ENCODE results near the gene CRABP2. TPM values are rescaled to one million over a fixed set of nuclear protein-coding genes. Genes with fewer than 3 reads are reported as not detected.
A peak's percentile ranks its signal among the peaks of the same experiment; 100 is the strongest.

Gene CRABP2
- total and polyA plus RNA-seq, 2 of the 13 experiments (the other 11 are each of a cell fraction or from before 2014, with no cell fraction given) = 0.40 to 0.60 TPM

GRCh38 chr1:156751757-156752481 lies 46.5 kb upstream of the CRABP2 start (continued):
- TF ChIP-seq ZBTB40 (IDR thresholded peaks at IDR 0.05) (no peak), ZBTB40 (CRISPR knock-in tag; IDR thresholded peaks at IDR 0.05) (peak; percentile 42; the same call in 1 of the 2 replicates), PBX3 (CRISPR knock-in tag; IDR thresholded peaks at IDR 0.05; ENCODE audit: borderline replicate concordance) (peak; percentile 60; the same call in 1 of the 2 replicates), THAP9 (CRISPR knock-in tag; IDR thresholded peaks at IDR 0.05; ENCODE audit: borderline replicate concordance) (peak; percentile 20; the same call in 1 of the 2 replicates), RNF219 (CRISPR knock-in tag; IDR thresholded peaks at IDR 0.05) (no peak), ZSCAN31 (CRISPR knock-in tag; IDR thresholded peaks at IDR 0.05; ENCODE audit: low read depth) (peak; percentile 70; the same call in 1 of the 2 replicates), TERF1 (CRISPR knock-in tag; IDR thresholded peaks at IDR 0.05) (no peak), SSRP1 (CRISPR knock-in tag; IDR thresholded peaks at IDR 0.05) (no peak), ZNF768 (CRISPR knock-in tag; IDR thresholded peaks at IDR 0.05) (peak; percentile 37; the same call in 1 of the 2 replicates), NRL (CRISPR knock-in tag; IDR thresholded peaks at IDR 0.05; ENCODE audit: borderline replicate concordance) (peak; percentile 77; the same call in 1 of the 2 replicates), TOPORS (CRISPR knock-in tag; IDR thresholded peaks at IDR 0.05) (peak; percentile 56; the same call in 1 of the 2 replicates)
